NCI-H460 (cell line): ENCODE data around the gene KCNAB2. TPM values are rescaled to one million over a fixed set of nuclear protein-coding genes. Genes with fewer than 3 reads are reported as not detected.
"Not testable (repeated sequence)": the region's sequence is repeated elsewhere in the genome, so short reads cannot be mapped to it uniquely, and the experiment has no call there.

Experiments
- DNase-seq: peaks from one replicate; pipeline ENCODE4 v3.0.0-alpha.2; 2016; ENCODE audit warnings: low read depth; ENCODE audit errors: extremely low read depth
- total RNA-seq: library from RNA; depleted of rRNA; stranded (reverse); fragments of >200 nt; shearing (Covaris generic); gene quantifications from 2 replicates; pipeline ENCODE4 v1.2.3, GENCODE V29; 2014

The KCNAB2 gene
- total RNA-seq, 1 experiment from 2014 or later: 20.1 TPM

GRCh38 chr1:6052543-6053205, 7.0 kb downstream of the KCNAB2 start:
- DNase-seq: peak; percentile 52

DNA sequence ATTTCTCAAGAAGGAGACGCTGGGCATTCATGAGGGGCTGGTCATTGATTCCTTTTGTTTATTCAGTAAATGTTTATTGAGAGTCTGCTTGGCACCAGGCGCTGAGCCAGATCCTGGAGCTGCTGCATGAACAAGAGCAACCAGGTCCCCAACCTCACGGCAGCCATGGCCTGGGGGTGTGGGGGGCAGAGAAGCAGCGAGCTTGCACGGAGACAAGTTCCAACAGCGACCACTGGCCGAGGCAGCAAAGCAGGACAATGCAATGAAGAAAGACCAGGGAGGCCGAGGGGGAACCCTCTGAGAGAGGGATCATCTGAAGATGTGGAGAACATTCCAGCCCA, 7.5 kb downstream of the KCNAB2 start:
- no peak for DNase-seq

DNA sequence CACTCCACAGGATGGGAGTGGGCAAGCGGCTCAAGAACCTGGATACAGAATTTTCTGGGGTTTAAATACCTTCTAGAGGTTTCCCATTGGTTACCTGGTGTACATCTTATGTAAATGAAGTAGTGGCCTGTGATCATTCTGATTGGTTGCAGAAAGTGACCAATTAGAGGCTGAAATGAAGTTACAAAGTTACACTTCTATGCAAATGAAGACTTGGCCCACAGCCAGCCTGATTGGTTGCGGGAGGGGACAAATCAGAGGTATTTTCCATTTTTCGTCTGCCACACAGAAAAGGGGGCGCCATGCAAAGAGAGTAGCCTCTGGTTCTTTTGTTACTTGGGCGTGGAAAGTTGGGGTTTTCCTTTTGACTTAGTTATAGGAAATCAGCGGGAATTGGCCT, 8.9 kb downstream of the KCNAB2 start:
- no peak for DNase-seq

DNA sequence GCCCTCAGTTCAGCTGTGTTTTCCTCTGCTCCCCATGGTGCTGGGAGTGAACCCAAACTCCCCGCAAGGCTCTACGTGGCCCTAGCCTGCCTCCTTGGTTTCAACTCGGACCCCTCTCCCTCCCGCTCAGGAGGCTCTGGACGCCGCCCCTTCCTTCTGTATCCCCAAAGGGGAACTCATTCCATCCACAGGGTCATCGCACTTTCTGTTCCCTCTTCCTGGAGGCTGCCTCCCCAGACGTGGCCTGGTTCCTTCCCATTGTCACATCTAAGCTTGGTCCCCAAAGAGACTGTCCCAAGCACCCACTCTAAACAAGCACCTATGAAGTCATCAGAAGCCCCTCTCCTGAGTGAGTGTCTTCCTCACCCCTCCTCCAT, 10.9 kb downstream of the KCNAB2 start:
- no peak for DNase-seq

GRCh38 chr1:6057170-6057845, 11.6 kb downstream of the KCNAB2 start:
- DNase-seq: no peak

GRCh38 chr1:6059866-6060265, 14.2 kb downstream of the KCNAB2 start:
- DNase-seq: no peak

DNA sequence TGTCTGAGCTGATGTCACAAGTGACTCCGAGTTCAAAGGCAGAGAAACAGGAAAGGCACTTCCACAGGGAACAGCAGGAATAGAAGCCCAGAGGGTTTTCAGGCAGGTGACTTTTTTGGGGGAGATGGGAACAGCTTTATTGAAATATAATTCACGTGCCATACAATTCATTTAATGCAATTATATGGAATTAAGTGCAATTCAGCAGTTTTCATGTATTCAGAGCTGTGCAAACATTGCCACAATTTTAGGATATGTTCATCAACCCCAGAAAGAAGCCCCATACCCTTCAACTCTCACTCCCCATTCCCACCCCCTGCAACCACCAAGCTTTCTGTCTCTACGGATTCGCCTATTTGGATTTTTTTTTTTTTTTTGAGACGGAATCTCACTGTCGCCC, 17.0 kb downstream of the KCNAB2 start:
- no peak for DNase-seq

DNA sequence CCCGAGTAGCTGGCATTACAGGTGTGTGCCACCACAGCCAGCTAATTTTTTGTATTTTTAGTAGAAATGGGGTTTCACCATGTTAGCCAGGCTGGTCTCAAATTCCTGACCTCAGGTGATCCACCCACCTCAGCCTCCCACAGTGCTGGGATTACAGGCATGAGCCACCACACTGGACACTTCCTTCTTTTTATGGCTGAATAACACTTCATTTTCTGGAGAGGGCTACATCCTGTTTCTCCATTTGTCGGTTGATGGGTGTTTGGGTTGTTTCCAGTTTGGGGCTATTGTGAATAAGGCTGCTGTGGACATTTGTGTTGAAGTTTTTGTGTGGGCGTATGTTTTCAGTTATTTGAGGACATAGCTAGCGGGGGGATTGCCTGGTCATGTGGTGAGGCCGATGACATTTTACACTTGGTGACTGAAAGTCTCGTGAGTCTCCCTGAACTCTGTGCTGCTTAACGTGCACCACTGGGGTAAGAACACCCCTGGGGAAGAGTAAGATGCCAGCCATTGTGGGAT, 17.9 kb downstream of the KCNAB2 start:
- not testable (repeated sequence) for DNase-seq

- no peak for DNase-seq
Measured at GRCh38 chr1:6065093-6065858, 19.6 kb downstream of the KCNAB2 start.

GRCh38 chr1:6066680-6067079, 21.0 kb downstream of the KCNAB2 start:
- no peak for DNase-seq

- DNase-seq: no peak
Measured at GRCh38 chr1:6068073-6068472, 22.4 kb downstream of the KCNAB2 start.

GRCh38 chr1:6068932-6069331, 23.2 kb downstream of the KCNAB2 start:
- DNase-seq: no peak

DNA sequence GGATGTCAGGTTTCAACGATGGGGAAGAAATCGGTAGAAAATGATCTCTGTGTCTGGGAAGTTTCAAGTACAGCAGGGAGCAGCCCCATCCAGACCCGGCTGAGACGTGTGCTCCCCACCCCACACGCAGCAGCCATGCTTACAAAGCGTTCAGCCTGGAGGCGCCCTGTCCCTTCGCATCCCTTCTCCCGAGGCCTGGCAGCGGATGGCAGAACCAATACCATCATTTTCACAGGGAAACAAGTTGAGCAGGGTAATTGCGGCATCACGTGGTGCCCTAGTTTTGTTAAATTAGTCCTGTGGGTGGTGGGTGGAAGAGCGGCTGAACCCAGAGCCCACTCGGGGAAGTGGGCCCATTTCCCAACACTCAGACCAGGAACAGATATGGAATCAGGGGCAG, 23.9 kb downstream of the KCNAB2 start:
- no peak for DNase-seq

GRCh38 chr1:6070450-6070974, 24.8 kb downstream of the KCNAB2 start:
- DNase-seq: no peak

GRCh38 chr1:6071219-6071618, 25.5 kb downstream of the KCNAB2 start:
- no peak for DNase-seq

DNA sequence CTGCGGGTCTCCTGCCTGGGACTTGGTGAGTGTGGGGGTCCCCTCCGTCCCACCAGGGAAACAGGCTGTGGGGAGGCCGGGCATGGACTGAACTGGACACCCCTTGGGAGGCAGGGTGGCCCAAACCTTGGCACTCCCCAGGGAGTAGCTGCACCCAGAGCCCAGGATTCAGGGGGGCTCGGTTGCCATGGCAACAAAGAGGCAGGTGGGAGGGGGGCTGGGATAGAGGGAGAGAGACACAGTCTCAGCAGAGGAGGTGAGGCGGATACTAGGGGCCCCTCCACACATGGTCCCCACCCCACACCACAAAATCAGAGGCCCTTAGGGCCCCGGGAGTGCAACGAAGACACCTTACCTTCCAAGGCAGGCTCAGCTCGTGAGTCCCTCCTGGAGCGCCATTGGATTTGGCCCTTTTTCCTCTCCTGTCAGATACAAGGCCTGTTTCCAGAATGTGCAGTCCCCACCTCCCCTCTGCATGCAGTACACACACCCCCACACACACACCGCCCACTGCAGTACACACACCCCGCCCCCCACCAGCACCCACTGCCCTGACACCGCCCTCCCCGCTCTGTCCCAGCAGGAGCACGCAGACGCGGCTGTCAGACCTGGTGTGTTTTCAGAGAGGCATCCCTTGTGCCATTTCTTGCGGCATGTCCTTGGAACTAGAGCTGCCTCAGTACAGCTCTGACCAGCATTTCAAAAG, 27.2 kb downstream of the KCNAB2 start:
- no peak for DNase-seq

- DNase-seq: no peak
Measured at GRCh38 chr1:6073480-6074053, 27.9 kb downstream of the KCNAB2 start.

DNA sequence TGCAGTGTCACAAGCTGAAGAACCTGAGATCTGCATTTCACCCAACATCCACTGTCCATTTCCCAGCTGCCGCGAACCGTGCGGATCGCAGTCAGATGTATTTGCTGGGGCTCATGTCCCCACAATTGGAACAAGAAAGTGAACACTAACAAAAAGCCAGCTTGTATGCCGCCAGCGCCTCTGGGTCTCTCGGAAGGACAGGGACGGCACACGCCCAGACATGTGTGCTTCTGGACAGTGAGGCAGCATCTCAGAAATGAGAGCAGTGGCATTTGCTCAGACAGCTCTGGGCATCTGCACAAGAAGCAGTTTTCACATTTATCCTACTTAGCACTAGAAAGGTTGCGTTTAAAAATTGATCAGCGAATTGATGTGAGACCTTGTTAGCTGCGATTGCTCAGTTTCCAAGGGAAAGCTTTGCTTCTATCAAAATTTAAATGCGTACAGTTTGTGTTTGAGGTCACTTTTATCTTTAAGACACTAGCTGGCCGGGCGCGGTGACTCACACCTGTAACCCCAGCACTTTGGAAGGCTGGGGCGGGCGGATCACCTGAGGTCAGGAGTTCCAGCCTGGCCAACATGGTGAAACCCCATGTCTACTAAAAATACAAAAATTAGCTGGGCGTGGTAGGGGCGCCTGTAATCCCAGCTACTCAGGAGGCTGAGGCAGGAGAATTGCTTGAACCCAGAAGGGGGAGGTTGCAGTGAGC, 28.7 kb downstream of the KCNAB2 start:
- no peak for DNase-seq

DNA sequence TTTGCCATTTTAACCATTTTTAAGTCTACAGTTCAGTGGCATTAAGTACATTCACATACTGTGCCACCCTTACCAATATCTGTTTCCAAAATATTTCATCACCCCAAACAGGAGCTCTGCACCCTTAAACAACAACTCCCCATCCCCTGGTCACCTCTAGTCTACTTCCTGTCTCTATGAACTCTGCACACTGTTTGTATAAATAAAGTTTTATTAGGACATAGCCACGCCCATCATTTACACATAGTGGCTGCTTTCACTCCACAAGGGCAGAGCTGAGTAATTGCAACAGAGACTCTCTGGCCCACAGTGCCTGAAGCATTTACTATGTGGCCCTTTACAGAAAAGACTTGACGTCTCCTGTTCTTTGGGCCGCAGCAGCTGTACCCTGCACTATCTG, 30.1 kb downstream of the KCNAB2 start:
- no peak for DNase-seq

DNA sequence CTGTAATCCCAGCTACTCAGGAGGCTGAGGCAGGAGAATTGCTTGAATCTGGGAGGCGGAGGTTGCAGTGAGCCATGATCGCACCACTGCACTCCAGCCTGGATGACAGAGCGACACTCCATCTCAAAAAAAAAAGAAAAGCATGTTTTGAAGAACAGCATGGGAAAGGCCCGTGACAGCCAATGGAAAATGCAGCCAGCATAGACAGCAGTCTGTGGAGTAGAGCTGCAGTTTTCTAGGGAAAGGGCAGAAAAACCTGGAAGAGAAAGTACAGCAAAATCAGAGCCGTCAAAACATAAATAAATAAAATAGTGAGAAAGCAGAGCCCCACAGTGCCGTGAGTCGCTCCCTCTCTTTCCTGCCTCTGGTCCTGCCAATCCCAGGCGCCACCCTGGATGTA, 31.4 kb downstream of the KCNAB2 start:
- DNase-seq: not testable (repeated sequence)
